T47D (cell line): ENCODE data around the gene SEC31B.

ENCODE experiments used
- DNase-seq, 2 experiments: peaks; one replicate each; pipeline versions ENCODE4 v3.0.0 to v3.0.0-alpha.2; 2011 to 2012; ENCODE audit warnings: low read depth in 1 of 2, low spot score in 1 of 2
- JUND ChIP-seq: IDR thresholded peaks from 2 replicates; pipeline ENCODE4 v1.6.1; 2012; ENCODE audit warnings: low read depth
- in situ Hi-C: cut with HindIII; loops from 2 replicates; pipeline ENCODE4 v1.10.0; 2016; ENCODE audit warnings: low sequenced_read_pairs, low pct_unique_long_range_greater_than_20kb

The SEC31B gene, protein sequence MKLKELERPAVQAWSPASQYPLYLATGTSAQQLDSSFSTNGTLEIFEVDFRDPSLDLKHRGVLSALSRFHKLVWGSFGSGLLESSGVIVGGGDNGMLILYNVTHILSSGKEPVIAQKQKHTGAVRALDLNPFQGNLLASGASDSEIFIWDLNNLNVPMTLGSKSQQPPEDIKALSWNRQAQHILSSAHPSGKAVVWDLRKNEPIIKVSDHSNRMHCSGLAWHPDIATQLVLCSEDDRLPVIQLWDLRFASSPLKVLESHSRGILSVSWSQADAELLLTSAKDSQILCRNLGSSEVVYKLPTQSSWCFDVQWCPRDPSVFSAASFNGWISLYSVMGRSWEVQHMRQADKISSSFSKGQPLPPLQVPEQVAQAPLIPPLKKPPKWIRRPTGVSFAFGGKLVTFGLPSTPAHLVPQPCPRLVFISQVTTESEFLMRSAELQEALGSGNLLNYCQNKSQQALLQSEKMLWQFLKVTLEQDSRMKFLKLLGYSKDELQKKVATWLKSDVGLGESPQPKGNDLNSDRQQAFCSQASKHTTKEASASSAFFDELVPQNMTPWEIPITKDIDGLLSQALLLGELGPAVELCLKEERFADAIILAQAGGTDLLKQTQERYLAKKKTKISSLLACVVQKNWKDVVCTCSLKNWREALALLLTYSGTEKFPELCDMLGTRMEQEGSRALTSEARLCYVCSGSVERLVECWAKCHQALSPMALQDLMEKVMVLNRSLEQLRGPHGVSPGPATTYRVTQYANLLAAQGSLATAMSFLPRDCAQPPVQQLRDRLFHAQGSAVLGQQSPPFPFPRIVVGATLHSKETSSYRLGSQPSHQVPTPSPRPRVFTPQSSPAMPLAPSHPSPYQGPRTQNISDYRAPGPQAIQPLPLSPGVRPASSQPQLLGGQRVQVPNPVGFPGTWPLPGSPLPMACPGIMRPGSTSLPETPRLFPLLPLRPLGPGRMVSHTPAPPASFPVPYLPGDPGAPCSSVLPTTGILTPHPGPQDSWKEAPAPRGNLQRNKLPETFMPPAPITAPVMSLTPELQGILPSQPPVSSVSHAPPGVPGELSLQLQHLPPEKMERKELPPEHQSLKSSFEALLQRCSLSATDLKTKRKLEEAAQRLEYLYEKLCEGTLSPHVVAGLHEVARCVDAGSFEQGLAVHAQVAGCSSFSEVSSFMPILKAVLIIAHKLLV

DNA sequence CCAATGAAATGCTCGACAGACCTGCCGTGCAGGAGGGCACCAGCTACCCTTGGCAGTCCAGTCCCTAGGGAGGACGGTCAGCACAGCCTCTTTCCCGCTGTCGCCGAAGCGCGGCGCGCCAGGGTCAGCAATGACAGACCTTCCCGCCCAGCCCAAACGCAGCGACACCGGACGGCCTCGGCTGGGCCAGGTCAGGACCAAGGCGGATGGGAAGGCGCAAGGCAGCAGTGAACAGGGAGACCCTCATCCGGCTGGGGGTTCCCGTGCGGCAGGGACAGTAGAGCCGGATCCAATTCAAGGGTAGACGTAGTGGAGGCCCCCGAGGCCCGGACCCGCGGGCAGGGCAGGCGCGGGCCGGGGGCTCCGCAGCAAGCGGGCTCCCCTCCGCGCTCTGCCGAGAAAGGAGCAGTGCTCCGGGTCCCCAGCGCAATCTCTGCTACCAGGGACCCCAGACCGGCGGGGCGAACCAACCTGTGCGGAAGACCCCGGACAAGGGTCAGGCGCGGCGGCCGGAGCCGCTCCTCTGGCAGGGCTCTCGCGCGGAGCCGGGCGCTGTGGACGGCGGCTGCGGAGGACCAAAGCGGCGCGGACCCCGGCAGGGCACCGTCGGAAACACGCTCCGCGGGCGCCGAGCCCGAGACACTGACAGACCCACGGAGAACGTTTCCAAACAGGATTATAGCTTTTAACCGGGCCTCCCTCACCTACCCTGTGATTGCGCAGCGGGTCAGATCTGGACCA is at the start of gene SEC31B:
Gene SEC31B, minus strand, starts transcription at position 551 of the 741 bp plus-strand sequence. CDS start 2,909 bp downstream, outside the sequence.
- DNase-seq, result no peak
- TF ChIP-seq JUND, result no peak
- in situ Hi-C loops, result no loop called here

DNA sequence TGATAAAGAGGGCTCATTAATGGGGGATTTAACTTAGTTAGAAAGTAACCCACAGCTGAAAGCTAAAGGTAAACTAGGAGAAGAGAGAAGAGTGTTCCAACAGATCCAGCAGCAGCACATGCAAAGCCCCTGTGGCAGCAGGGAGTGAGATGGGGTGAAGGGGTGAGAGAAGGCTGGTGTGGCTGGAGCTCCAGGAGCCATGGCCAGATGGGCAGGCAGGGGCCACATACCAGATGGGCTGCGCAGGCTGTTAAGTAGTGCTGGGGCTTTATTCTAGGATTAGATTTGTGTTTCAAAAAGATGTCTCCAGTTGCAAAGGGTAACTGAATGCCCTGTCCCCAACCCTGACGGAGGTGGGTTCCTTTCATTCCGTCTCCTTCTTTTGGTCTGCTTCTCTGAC is 49.3 kb upstream of the SEC31B start:
- no peak for DNase-seq
- no peak for TF ChIP-seq JUND
- in situ Hi-C loops, result no loop called here

DNA sequence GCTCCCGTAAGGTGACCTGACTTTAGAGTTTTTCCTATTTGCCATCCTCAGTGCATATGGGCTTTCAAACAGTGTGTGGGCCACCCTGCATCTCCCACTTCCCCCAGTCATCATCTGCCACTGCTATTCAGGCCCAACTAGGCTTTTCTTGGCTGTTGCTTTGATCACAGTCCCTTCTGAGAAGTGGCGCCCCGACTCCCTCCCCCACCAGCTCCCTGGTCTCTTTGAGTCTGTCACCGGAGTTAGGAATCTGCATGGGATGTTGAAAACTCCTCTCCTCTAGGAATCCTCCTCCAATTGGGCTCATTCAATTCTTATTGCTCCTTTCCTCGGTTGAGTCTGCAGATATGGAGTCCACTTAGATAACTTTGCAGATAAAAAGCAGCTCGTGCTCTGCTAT is 48.2 kb upstream of the SEC31B start:
- TF ChIP-seq JUND, result no peak
- in situ Hi-C loops, result no loop called here
- DNase-seq, result no peak

DNA sequence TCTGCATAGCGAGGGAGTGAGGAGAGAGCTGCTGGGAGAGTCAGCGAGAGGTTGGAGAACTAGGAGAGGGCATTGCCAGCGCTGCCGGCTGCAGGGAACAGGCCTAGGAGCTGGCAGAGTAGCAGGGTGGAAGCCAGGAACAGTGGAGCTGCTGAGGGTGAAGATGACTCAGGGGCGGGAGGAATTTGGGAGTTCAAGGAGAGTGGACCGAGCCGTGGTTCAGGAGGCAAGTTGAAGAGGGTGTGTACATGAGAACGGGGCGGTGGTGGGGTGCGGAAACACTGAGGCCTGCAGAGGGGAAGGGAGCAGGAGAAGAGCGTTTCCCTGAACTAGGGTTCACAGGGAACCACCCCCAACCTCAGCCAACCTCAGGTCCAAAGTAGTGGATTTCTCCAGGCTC is 47.6 kb upstream of the SEC31B start:
- no peak for DNase-seq
- in situ Hi-C loops, result no loop called here
- no peak for TF ChIP-seq JUND

DNA sequence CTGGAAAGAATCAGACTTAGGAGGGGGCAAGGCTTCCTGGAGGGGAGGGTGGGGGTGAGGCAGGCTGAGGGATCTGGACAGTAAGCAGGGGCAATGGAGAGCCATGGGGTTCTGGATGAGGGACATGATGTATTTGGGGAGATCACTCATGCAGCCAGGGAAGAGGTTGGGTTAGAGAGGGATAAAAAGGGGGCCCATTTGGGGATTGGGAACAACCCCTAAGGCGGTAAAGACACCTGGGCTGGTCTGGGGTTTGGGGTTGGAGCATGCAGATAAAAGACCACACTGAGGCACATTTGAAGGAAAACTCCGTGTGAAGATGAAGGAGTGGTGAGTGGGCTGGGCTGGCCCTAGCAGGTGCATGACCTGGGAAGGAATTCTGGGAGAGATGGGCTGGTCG is 46.9 kb upstream of the SEC31B start:
- DNase-seq, result no peak
- in situ Hi-C loops, result no loop called here
- no peak for TF ChIP-seq JUND

DNA sequence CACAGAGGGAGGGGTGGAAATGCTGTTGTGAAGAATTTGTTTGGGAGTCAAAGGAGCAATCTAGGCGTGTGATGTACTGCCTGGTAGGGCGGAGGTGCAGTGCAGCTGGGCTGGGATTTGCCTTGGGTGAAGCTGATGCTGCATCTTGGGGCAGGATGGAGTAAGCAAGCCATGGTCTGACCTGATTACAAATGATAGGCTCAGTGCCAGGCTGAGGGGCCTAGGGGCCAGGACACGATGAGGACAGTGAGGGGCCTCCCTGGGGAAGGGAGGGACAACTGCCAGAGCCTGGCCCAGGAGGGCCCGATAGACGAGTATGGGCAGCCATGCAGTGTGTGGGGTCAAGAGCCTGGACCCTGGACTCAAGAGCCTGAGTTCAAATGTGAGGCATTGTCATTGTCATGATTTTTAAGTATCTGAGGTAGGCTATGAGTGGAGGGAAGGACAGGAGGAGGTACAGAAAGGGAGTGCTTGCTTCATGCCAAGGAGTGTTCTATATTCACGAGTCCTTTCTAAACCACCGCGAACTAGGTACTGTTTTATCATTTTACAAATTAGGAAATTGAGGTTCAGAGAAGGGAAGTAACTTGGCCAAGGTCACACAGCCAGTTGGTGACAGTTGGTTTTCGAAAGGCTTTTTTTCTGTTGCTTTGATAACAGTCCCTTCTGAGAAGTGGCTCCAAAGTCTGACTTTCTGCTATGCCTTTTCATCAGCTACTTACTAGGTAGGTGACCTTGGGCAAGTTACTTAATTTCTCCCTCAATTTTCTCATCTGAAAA is 45.7 kb upstream of the SEC31B start:
- DNase-seq, result no peak
- TF ChIP-seq JUND, result no peak
- in situ Hi-C loops, result no loop called here

DNA sequence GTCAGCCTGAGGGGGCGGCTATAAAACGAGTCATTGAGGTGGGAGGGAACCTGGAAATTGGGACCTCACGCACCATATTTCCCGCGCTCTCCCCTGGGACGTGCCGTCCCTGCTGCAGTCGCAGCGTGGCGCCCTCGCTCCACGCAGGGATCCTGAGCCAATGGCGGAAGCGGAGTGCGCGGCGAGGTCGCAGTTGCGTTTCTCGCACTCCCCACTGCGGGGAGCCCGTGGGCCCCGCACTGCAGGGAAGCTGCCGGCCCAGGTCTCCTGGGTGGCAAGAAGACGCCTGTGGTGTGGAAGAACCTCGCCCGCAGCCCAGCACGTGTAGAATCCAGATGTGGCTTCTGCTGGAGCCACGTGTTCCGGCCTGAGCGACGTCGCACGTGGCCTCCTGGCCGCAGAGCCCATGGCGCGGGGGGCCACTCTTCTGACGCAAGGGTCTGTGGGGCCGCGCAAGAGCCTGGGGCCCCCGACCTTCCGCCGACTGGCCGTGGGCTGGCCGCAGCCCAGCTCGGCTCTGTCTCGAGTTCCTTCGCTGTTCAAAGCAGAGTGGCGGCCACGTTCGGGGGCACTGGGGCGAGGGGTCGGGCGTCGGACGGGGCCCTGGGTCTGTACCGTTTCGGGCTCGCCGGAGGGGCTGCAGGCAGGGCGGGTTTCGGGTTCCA is 42.5 kb upstream of the SEC31B start:
- no peak for TF ChIP-seq JUND
- peak; percentile 80 to 85 for DNase-seq
- in situ Hi-C loops, result no loop called here

DNA sequence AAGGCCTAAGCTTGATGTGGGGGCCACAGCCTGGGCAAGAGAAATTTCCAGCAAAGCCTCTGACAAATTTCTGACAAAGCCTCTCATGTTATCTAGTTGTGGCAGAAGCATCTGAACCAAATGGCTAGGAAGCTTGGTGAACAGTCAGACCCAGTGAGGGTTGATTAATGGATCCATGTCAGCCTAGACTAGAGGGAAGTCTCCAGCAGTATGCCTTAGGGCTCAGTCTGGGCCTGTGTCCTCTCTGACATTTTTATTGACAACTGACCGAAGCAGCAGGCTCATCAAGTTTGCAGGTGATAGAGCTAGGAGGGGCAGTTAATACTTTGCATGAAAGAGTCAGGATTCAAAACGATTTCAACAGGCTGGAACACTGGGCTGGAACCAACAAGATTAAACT is 41.3 kb upstream of the SEC31B start:
- TF ChIP-seq JUND, result no peak
- in situ Hi-C loops, result no loop called here
- no peak for DNase-seq

DNA sequence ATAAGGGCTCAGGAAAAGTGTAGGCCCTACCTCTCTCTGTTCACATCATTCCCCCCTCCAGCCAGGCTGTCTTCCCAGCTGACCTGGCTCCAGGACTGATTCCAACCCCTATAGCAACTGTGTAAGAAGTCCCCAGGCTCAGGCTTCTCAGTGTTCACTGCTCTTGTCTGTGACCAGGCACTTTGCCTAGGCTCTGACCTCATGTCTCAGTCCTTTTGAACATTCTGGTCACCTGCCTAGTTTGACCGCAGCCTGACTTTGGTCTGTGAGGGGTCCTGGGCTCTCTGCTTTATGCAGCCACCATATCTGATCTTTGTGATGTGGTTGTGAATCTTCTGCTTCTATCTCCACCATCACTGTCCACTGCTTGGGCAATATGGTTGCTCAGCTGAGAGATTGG is 40.6 kb upstream of the SEC31B start:
- DNase-seq, result no peak
- in situ Hi-C loops, result no loop called here
- TF ChIP-seq JUND, result no peak

DNA sequence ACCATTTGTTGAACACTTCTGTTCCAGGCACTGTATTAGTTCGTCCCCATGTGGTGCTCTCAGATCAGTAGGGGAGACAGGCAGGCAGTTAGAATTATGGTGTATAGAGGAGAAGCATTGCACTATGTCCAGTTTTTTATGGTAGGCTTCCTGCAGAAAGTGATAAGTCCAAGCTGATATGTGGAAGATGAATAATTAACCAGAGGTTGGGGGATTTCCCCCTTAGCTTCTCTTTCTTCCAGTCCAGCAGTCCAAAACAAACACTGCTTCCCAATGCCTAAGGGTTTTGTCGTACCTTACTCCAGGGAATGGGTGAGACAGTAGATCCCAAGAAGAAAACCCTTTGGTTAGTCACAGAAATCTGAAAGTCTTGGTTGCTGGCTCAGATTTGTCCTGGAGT is 35.2 kb upstream of the SEC31B start:
- no peak for DNase-seq
- in situ Hi-C loops, result no loop called here
- TF ChIP-seq JUND, result no peak

DNA sequence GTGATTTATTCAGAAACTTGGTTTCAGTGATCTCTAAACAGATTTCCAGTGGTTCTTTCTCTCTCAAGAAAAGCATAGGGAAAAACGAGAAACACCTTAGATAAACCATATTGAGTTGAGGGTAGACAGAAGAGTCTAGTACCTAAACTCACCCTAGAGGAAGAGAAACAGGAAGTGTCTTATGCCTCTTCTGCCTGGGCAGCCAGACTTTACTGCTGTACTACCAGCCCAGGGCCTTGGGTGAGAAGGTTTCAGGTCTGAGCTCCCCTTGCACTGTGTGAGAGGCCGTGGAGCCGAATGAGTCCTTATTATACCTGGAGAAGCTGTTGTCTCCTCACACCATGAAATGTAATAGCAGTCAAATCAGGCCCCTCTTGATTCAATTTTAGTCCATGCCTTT is 34.3 kb upstream of the SEC31B start:
- in situ Hi-C loops, result no loop called here
- DNase-seq, result no peak
- TF ChIP-seq JUND, result no peak
